Measurements from ENCODE around the gene PSME3IP1. TPM values are rescaled to one million over a fixed set of nuclear protein-coding genes. Genes with fewer than 3 reads are reported as not detected.

PSME3IP1 gene
- total RNA-seq, 1 experiment from 2014 or later, result 164 TPM

DNA sequence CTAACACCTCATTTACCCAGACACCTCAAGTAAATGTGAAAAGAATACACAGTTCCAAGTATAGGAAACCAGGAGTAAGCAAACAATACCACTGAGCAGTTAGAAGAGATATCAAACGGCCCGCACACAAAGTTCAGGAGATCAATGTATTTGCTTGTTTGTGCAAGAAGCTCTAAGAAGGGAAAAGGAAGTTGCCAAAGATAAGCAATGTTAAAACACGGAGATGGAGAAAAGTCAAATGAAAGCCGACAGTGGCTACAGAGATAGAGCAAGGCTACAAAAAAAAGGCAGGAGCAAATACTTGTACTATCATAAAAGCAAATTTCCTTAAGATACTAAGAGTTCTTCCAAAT, 29.5 kb downstream of the PSME3IP1 start:
- Histone ChIP-seq H3K9me3 (no peaks in the 10 kb centered on the region), H3K36me3 (peaks cover 97% of the 10 kb centered on the region), H3K27me3 (no peaks in the 10 kb centered on the region), H3K4me3 (no peak overlapping the region)
- no peak for DNase-seq

DNA sequence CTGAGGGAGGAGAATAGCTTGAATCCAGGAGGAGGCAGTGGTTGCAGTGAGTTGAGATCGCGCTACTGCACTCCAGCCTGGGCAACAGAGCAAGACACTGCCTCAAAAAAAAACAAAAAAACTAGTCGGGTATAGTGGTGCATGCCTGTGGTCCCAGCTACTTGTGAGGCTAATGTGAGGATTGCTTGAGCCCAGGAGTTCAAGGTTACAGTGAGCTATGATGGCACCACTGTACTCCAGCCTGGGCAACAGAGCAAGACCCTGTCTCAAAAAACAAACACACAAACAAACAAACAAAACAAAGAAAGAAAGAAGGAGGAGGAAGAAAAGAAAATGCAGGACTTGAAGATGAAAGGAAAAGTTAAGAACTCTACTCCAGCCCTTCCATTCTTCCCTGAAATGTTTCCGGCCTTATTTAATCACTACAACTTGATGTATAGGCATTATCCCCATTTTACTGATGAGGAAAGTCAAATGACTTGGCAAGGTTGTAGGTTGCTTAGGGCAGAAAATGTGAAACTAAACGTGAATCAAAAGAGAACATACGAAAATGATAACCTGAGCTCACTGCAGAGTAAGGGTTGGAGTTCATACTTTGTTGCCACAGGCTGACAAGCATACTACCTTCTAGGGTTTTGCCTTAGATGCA, 30.0 kb downstream of the PSME3IP1 start:
- Histone ChIP-seq H3K27me3 (no peaks in the 10 kb centered on the region), H3K9me3 (no peaks in the 10 kb centered on the region), H3K4me3 (no peak overlapping the region), H3K36me3 (peaks cover 97% of the 10 kb centered on the region)
- no peak for DNase-seq

DNA sequence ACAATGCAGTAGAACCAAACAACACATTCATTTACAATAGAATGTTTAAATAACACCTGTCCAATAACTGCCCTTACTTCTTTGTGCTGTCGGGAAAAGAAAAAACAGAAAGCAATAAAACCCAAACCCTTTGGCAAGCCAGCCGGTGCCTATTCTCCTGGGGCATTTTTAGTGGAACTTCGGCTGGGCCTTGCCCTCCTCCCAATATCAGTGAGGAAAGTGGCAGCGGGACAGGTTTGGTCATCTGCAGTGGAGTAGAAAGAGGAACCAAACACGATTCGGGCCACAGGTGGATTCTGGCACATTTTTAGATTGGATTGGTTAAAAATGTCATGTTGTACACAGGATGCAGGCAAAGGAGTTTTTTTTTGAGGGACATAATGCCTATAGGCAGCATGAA, 32.0 kb downstream of the PSME3IP1 start:
- H3K4me3 ChIP-seq, result no peak overlapping the region
- no peak for DNase-seq
- peaks cover 89% of the 10 kb centered on the region for H3K36me3 ChIP-seq
- H3K9me3 ChIP-seq, result no peaks in the 10 kb centered on the region
- H3K27me3 ChIP-seq, result no peaks in the 10 kb centered on the region

DNA sequence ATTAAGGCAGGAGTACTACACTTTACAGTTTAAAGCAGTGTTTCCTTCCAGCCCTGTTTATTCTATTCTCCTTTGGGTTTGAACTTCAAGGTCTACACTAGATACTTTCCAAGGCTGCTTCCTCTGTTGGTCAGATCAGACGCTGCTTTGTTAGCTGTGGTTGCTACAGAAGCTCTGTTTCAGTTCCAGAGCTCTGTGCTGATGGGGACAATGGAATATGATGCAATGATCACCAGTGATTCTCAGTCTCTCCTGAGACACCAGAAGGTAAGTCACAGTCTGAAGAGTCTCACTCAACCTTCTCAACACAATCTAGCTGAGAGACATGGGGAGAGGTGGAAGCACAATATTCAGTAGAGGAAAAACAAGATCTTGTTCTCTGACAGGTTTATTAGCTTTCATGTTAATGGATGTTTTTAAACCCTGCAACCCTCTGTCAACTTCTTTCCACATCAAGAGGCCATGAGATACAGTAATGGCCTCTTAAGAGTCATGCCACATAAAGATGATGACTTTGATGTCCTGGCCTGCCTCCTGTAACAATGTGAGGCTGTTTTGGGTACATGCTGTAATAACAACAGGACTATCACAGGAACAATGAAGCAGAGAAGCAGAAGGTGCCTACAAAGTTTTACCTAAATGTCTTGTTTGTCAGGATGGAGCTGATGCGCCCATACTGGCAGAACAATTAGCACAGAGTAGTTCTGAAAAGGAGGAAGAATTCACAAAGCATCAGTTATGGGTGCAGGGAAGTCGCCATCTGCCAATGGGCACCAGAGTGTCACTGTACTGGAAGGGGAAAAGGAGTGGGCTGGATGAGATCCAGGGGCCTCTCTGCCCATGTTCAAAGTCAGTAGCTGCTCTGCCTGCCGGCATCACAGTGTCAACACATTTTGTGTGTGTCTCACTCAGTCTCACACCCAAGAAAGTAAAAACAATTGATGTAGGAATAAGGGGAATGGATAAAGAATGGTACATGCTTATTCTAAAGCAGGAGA, 33.4 kb downstream of the PSME3IP1 start:
- H3K9me3 ChIP-seq, result no peaks in the 10 kb centered on the region
- DNase-seq, result no peak
- no peaks in the 10 kb centered on the region for H3K27me3 ChIP-seq
- H3K4me3 ChIP-seq, result no peak overlapping the region
- H3K36me3 ChIP-seq, result peaks cover 74% of the 10 kb centered on the region

DNA sequence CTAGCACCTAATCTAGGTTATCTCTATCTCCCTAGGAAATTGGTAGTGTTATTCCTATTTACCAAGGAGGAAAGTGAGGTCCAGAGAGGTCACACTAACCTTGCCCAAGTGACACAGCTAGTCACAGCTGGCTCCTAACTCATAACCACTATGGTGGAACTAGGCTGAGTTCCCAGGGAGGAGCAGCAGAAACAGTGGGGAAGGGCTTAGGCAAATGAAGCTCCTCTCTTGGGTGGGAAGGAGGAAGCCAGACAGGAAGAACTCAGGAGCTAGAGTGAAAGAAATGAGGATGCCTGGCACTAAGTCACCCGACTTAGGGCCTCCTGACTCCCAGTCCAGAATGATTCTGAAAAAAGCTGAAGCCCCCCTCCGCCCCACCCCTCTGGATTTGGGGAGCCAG, 34.5 kb downstream of the PSME3IP1 start:
- Histone ChIP-seq H3K36me3 (peaks cover 65% of the 10 kb centered on the region), H3K27me3 (no peaks in the 10 kb centered on the region), H3K9me3 (no peaks in the 10 kb centered on the region), H3K4me3 (no peak overlapping the region)
- no peak for DNase-seq

DNA sequence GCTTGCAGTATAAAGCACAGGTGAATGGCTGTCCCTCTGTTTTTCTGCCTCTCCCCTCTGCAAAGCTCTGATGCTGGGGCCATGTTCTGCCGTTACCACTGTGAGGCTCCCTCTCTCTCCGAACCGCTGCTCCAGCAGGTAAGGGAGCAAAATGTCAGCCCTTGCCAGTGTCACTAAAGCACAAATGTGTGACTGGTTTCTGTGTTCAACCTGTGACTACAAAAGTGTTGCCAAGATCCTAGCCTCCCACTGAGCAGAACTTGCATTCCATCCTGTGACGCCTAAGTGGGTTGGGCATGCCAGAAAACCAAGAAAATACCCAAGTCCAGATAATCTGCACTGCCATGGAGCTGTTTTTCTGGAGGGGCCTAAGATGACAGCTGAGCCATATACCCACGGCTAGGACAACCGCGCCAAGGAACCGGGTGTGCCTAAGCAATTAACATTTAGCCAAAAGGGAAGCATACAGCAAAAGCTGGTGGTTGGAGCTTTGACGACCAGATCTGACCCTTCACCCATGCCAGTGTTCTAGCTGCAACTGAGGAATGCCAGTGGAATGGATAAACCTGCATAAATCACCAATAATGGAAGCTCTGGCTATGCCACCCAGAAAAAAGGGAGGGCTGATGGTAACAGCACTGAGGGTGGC, 35.0 kb downstream of the PSME3IP1 start:
- no peak for DNase-seq
- Histone ChIP-seq H3K36me3 (peaks cover 60% of the 10 kb centered on the region), H3K4me3 (no peak overlapping the region), H3K9me3 (no peaks in the 10 kb centered on the region), H3K27me3 (no peaks in the 10 kb centered on the region)

DNA sequence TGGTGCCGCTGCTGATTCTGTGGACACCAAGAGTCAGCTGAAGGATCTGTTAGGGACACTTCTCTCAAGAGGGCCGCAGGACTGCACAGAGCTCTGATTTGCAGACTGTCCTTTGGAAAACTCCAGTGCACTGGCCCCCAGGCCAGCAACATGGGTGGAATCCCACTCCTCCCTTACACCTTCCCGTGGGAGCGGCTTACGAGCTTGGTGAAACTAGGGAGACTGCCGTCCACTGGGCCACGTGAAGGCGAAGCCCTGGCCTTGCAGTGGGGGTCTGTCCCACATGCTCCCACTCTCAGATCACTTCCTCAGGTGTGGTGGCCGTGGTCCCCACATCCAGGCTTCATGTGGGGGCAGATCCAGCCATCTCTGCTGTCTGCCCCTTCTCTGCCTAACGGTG, 36.4 kb downstream of the PSME3IP1 start:
- no peak overlapping the region for H3K4me3 ChIP-seq
- peaks cover 46% of the 10 kb centered on the region for H3K36me3 ChIP-seq
- DNase-seq, result no peak
- no peaks in the 10 kb centered on the region for H3K9me3 ChIP-seq
- no peaks in the 10 kb centered on the region for H3K27me3 ChIP-seq

DNA sequence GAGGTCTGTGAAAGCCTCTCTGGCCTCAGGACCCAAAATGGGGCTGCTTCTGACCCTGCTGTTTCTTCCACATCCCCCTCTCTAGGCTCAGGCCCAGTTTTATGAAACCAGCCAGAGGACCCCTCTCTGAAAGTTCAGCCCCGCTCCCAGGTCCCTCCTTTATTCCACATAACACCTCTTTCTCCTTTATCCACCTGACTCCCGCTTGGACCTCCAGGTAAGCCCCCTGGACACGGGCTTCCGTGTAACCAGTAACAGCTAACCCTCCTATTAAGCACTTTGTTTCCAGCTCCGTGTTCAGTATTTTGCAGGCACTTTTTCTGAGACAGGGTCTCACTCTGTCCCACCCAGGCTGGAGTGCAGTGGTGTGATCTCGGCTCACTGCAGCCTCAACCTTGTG, 37.4 kb downstream of the PSME3IP1 start:
- DNase-seq, result no peak
- peaks cover 36% of the 10 kb centered on the region for H3K36me3 ChIP-seq
- no peaks in the 10 kb centered on the region for H3K9me3 ChIP-seq
- H3K4me3 ChIP-seq, result no peak overlapping the region
- H3K27me3 ChIP-seq, result no peaks in the 10 kb centered on the region

DNA sequence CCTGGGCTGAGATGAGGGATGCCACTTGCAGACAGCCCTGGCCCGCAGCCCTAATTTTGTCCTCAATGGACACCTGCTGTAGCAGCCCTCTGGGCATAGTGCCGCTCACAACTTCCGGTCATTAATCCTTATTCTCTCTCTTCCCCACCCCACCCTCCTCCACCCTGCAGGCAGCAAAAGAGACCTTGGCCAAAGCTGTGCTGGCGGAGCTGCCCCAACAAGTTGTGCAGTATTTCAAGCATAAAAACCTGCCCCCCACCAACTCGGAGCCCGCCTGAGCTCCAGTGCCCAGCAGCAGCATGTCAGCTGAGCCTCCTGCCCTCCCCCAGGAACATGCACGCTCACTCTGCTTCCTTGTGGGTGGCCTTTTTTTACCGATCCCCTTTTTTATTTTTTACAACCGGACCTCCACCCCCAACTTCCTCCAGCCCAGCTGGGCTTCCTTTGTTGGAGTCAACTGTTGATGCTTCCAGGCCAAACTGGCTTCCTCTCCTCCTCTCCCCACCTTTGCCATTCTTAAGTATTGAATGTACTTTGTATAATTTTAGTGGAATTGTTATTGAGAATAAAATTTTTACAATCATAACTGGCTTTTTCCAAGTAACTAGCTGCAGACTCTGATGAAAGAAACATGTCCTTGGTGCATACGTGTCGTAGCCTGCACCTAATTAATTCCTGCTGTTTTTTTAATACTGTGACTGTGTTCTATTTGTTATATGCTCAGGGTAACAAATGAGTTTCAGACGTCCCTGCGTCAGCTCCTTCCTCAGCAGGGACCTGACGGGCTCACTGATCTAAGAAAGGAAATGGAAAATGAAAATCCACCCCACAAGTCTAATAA, 38.2 kb downstream of the PSME3IP1 start:
- no peaks in the 10 kb centered on the region for H3K27me3 ChIP-seq
- no peak overlapping the region for H3K4me3 ChIP-seq
- DNase-seq, result no peak
- H3K36me3 ChIP-seq, result peaks cover 28% of the 10 kb centered on the region
- H3K9me3 ChIP-seq, result no peaks in the 10 kb centered on the region

DNA sequence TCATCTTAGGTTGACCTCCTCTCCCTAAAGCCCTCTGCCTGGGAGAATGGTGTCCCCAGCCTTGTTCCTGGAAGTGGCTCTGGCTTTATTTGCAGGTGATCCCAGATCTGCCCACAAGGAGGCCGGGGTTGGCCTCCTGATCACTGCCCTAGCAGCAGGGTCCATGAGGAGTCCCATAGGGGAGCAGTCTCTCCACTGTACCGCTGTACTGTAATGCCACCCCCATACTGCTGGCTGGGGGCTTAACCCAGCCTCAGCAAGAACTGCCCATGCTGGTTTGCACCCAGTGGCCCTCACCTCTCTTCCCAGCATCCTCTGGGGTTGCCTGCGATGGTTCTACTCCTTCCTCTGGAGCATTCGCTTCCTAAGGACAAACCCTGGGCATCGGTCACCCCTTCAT, 39.1 kb downstream of the PSME3IP1 start:
- no peak for DNase-seq
- H3K4me3 ChIP-seq, result no peak overlapping the region
- no peaks in the 10 kb centered on the region for H3K27me3 ChIP-seq

DNA sequence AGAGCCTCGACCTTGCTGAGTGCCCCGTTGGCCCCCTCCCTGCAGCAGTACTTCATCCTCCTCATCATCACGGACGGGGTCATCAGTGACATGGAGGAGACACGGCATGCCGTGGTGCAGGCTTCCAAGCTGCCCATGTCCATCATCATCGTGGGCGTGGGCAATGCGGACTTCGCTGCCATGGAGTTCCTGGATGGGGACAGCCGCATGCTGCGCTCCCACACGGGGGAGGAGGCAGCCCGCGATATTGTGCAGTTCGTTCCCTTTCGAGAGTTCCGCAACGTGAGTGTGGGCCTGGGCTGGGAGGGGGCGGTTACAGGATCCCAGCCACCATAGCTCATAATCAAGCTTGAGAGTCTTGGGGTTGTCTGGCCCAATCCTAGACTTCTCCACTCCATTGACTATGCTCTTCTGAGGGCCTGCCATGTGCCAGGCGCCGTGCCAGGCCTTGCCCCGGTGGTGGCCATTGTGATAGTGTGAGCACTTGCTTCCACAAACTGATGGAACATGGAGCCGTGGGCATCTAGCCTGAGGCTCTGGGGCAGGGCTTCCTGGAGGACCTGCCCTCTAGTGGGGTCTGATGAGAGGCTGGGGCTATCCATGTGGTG, 39.7 kb downstream of the PSME3IP1 start:
- no peak overlapping the region for H3K4me3 ChIP-seq
- H3K27me3 ChIP-seq, result no peaks in the 10 kb centered on the region
- no peaks in the 10 kb centered on the region for H3K9me3 ChIP-seq
- no peak for DNase-seq
- H3K36me3 ChIP-seq, result peaks cover 13% of the 10 kb centered on the region

More for the DNA sequence above, 39.1 kb downstream of the PSME3IP1 start:
- H3K36me3 ChIP-seq, result peaks cover 19% of the 10 kb centered on the region
- no peaks in the 10 kb centered on the region for H3K9me3 ChIP-seq

DNA sequence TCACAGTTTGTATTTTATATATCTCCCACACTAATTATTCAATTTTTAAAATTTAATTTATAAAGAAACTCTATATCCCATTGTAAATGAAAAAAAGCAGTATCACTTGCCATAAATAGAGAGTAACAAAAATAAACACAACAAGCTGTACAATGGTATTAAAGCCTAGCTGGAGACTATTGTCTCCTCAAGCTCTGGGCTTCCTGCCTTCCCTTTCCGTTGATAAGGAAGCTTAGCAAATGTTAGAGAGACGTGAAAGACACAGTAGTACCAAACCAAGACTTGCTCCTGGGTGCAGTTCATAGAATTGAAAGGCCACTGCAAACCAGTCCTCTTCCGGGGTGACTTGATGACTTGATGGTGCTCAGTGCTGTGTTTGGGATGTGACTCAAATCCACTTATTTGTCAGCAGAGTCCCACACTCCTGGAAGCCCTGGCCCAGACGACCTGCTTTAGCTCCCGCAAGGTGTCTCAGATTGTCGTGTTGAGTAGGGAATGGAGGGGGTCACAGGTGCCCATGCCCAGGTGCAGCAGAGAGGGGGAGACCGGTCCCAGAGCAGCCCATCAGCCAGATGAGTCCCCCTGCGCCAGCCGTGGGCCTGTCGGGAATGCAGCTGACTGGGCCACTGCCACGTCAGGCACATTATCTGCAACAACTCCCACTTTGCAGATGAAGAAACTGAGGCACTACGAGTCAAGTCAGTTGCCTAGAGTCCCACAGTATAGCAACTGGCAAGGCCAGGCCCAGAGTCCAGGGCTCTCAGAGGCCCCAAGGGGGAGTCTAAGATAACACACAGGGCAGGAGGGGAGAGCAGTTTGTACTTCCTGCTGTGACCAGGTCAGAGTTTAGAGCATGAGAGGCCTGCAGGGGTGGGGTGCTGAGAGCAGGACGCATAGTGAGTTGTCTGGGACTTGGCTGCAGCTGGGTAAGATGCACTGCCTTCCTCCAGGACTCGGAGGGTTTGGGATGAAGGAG, 40.5 kb downstream of the PSME3IP1 start:
- H3K27me3 ChIP-seq, result no peaks in the 10 kb centered on the region
- H3K9me3 ChIP-seq, result no peaks in the 10 kb centered on the region
- H3K4me3 ChIP-seq, result no peak overlapping the region
- H3K36me3 ChIP-seq, result peaks cover 8% of the 10 kb centered on the region
- no peak for DNase-seq

DNA sequence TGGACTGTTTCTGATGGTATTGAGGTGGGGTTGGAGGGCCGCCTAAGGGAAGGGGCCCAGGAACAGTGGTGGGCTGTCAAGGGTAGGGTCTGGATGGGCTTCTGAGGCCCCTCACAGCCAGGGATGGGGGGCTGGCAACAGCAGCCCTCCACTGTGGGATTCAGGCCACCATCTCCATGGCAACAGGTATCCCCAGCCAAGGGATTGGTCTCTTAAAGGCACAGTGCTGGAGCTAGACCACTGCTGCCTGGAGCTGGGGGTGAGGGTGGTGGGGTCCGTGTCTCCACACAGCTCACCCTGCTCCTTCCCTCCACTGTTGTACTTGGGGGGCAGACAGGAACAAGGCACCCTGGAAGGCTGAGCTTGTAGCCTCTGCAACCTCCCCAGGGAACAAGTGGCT, 41.8 kb downstream of the PSME3IP1 start:
- Histone ChIP-seq H3K36me3 (no peaks in the 10 kb centered on the region), H3K4me3 (no peak overlapping the region), H3K9me3 (no peaks in the 10 kb centered on the region), H3K27me3 (no peaks in the 10 kb centered on the region)
- DNase-seq, result no peak

DNA sequence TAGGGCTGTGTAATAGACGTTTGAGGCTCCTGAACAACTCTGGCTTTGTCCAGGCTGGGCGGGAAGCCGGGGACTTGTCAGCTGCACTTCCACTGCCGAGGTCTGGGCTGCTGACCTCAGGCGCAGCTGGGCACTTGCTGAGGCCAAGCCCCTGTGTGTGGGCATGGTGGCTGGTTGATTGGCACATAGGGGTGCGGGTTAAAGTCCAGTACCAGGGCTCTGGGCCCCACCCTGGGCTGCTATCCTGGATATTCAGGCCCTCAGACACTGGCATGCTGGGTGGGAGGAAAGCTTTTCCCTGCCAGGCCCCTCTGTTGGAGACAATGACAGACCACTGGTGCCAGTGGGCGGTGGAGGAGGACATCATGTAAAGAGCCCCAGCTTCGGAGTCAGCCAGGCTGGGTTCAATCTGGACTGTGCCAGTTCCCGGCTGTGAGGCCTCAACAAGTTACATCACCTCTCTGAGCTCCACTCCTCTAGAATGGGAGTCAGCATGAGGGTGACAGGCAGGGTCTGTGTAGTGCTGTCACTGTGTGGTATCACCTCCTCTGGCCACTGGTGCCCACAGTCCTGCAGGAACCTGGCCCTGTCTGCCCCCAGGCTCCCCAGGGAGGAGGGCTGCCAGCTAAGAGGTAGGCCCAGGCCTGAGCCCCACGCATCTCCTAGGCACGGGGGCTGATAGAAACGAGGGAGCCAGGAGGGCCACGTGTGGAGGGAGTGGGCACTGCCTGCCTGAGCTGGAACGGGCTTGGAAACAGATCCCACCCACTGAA, 42.5 kb downstream of the PSME3IP1 start:
- Histone ChIP-seq H3K27me3 (no peaks in the 10 kb centered on the region), H3K36me3 (no peaks in the 10 kb centered on the region), H3K9me3 (no peaks in the 10 kb centered on the region), H3K4me3 (no peak overlapping the region)
- DNase-seq, result no peak

Data from MG63 (cell line).